ENCODE results near the gene EIF2AK2. TPM values are rescaled to one million over a fixed set of nuclear protein-coding genes. Genes with fewer than 3 reads are reported as not detected.

The EIF2AK2 gene
- total and polyA plus RNA-seq, 8 donors, result 4.7 to 55.3 (median 11.4) TPM

- TF ChIP-seq EP300 (IDR thresholded peaks at IDR 0.05) (no peak), POLR2A (IDR thresholded peaks at IDR 0.05) (no peak)
- Histone ChIP-seq H3K9me3 (no peaks in the 10 kb centered on the region), H3K36me3 (peaks cover 56 to 100% (median 99%) of the 10 kb centered on the region in 4 donors), H3K27me3 (no peaks in the 10 kb centered on the region), H3K27ac (no peak overlapping the region), H3K4me1 (no peaks in the 10 kb centered on the region), H3K4me3 (no peak overlapping the region)
- no peak for DNase-seq
- intact Hi-C loops (cut with DNase I; ENCODE audit: low total_unique reads), result no loop called here
Observed at GRCh38 chr2:37142546-37142945, 14.2 kb downstream of the EIF2AK2 start.

GRCh38 chr2:37132914-37133313 lies 23.9 kb downstream of the EIF2AK2 start:
- no peaks in the 10 kb centered on the region for H3K9me3 ChIP-seq
- no peak overlapping the region for H3K27ac ChIP-seq
- H3K36me3 ChIP-seq, result peaks cover 54 to 100% (median 100%) of the 10 kb centered on the region in 4 donors
- no peaks in the 10 kb centered on the region for H3K4me1 ChIP-seq
- TF ChIP-seq POLR2AphosphoS5 (IDR thresholded peaks at IDR 0.05) (no peak), POLR2A (IDR thresholded peaks at IDR 0.05) (no peak), EP300 (IDR thresholded peaks at IDR 0.05) (no peak), CTCF (IDR thresholded peaks at IDR 0.05) (no peak)
- H3K27me3 ChIP-seq, result no peaks in the 10 kb centered on the region
- intact Hi-C loops (cut with DNase I; ENCODE audit: low total_unique reads), result no loop called here
- no peak for DNase-seq
- no peak overlapping the region for H3K4me3 ChIP-seq
- WGBS, 5 donors, result 95 to 98% (median 97%) methylated on average over 6 of the region's 6 CpGs

- Histone ChIP-seq H3K36me3 (peaks cover 27 to 100% (median 97%) of the 10 kb centered on the region in 4 donors), H3K9me3 (no peaks in the 10 kb centered on the region), H3K4me1 (no peaks in the 10 kb centered on the region), H3K4me3 (no peak overlapping the region), H3K27me3 (no peaks in the 10 kb centered on the region), H3K27ac (no peak overlapping the region)
- intact Hi-C loops (cut with DNase I; ENCODE audit: low total_unique reads), result no loop called here
- DNase-seq, result no peak
- TF ChIP-seq EP300 (IDR thresholded peaks at IDR 0.05) (no peak), POLR2A (IDR thresholded peaks at IDR 0.05) (no peak), CTCF (IDR thresholded peaks at IDR 0.05) (no peak), POLR2AphosphoS5 (IDR thresholded peaks at IDR 0.05) (no peak)
- 95 to 100% (median 98%) methylated on average over 2 of the region's 2 CpGs for WGBS, 5 donors
Observed at GRCh38 chr2:37125416-37125815, 31.4 kb downstream of the EIF2AK2 start.

- H3K36me3 ChIP-seq, result peaks cover 27 to 94% (median 92%) of the 10 kb centered on the region in 4 donors
- DNase-seq, result no peak
- H3K4me1 ChIP-seq, result no peaks in the 10 kb centered on the region
- H3K9me3 ChIP-seq, result no peaks in the 10 kb centered on the region
- no peak overlapping the region for H3K4me3 ChIP-seq
- no peak overlapping the region for H3K27ac ChIP-seq
- intact Hi-C loops (cut with DNase I; ENCODE audit: low total_unique reads), result no loop called here
- TF ChIP-seq POLR2AphosphoS5 (IDR thresholded peaks at IDR 0.05) (no peak), CTCF (IDR thresholded peaks at IDR 0.05) (no peak), EP300 (IDR thresholded peaks at IDR 0.05) (no peak), POLR2A (IDR thresholded peaks at IDR 0.05) (no peak)
- H3K27me3 ChIP-seq, result no peaks in the 10 kb centered on the region
- 93 to 95% (median 94%) methylated on average over 5 of the region's 5 CpGs for WGBS, 5 donors
Observed at GRCh38 chr2:37119157-37119556, 37.6 kb downstream of the EIF2AK2 start.

- no peak for DNase-seq
- 80 to 100% (median 100%) methylated on average over 1 of the region's 1 CpG for WGBS, 5 donors
- no peak overlapping the region for H3K27ac ChIP-seq
- H3K36me3 ChIP-seq, result peaks cover 27 to 94% (median 92%) of the 10 kb centered on the region in 4 donors
- no peaks in the 10 kb centered on the region for H3K9me3 ChIP-seq
- TF ChIP-seq EP300 (IDR thresholded peaks at IDR 0.05) (no peak), POLR2AphosphoS5 (IDR thresholded peaks at IDR 0.05) (no peak), CTCF (IDR thresholded peaks at IDR 0.05) (no peak), POLR2A (IDR thresholded peaks at IDR 0.05) (no peak)
- no peaks in the 10 kb centered on the region for H3K27me3 ChIP-seq
- H3K4me1 ChIP-seq, result no peaks in the 10 kb centered on the region
- intact Hi-C loops (cut with DNase I; ENCODE audit: low total_unique reads), result no loop called here
- H3K4me3 ChIP-seq, result no peak overlapping the region
Observed at GRCh38 chr2:37117566-37117965, 39.2 kb downstream of the EIF2AK2 start.

All from stomach (tissue), 9 donors.